ENCODE measurements around the gene CCNQ.

- TF ChIP-seq CTCF (IDR thresholded peaks at IDR 0.05; ENCODE audit: borderline replicate concordance, extremely low read depth, low read length, poor library complexity, severe bottlenecking) (no peak), EZH2 (IDR thresholded peaks at IDR 0.05; ENCODE audit: borderline replicate concordance, low read depth, low read length, severe bottlenecking) (no peak)
These were observed 1.8 kb downstream of the CCNQ start for GRCh38 chrX:153596981-153597750.
